ENCODE results near the gene TBC1D5. TPM values are rescaled to one million over a fixed set of nuclear protein-coding genes. Genes with fewer than 3 reads are reported as not detected.
"Not testable (repeated sequence)": the region's sequence is repeated elsewhere in the genome, so short reads cannot be mapped to it uniquely, and the experiment has no call there.

Gene TBC1D5
- total RNA-seq, 3 donors from 2014 or later: 70.1 to 109 (median 90.1) TPM

DNA sequence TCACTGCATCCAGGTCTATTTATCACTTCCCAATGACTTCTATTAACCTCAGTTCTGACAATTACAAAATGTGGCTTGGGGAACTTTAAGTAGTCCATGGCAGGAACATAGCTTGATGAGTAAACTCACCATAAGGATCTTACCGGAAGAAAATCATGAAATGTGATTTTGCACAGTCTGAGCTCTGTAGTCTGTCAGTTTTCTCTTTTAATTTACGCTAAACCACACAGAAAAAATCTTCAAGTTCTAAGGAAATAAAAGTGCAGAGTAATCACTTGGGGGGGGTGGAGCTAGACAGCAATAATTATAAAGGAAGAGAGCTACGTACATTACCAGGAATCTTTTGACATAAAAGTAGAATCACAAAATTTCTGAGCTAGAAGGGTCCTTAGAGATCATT is 9.2 kb downstream of the TBC1D5 start:
- no peak overlapping the region for H3K27ac ChIP-seq
- no peaks in the 10 kb centered on the region for H3K4me1 ChIP-seq
- H3K27me3 ChIP-seq: no peaks in the 10 kb centered on the region
- intact Hi-C loops (cut with DNase I; ENCODE audit: low total_unique reads): no loop called here
- TF ChIP-seq POLR2AphosphoS5 (IDR thresholded peaks at IDR 0.05) (no peak), POLR2A (IDR thresholded peaks at IDR 0.05) (no peak)
- TF ChIP-seq, protein P1, sequence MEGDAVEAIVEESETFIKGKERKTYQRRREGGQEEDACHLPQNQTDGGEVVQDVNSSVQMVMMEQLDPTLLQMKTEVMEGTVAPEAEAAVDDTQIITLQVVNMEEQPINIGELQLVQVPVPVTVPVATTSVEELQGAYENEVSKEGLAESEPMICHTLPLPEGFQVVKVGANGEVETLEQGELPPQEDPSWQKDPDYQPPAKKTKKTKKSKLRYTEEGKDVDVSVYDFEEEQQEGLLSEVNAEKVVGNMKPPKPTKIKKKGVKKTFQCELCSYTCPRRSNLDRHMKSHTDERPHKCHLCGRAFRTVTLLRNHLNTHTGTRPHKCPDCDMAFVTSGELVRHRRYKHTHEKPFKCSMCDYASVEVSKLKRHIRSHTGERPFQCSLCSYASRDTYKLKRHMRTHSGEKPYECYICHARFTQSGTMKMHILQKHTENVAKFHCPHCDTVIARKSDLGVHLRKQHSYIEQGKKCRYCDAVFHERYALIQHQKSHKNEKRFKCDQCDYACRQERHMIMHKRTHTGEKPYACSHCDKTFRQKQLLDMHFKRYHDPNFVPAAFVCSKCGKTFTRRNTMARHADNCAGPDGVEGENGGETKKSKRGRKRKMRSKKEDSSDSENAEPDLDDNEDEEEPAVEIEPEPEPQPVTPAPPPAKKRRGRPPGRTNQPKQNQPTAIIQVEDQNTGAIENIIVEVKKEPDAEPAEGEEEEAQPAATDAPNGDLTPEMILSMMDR (IDR thresholded peaks at IDR 0.05): no peak
- DNase-seq (ENCODE audit: low spot score in 2 of 2): no peak
- no peak overlapping the region for H3K4me3 ChIP-seq
- H3K9me3 ChIP-seq: no peaks in the 10 kb centered on the region
- no peaks in the 10 kb centered on the region for H3K36me3 ChIP-seq

DNA sequence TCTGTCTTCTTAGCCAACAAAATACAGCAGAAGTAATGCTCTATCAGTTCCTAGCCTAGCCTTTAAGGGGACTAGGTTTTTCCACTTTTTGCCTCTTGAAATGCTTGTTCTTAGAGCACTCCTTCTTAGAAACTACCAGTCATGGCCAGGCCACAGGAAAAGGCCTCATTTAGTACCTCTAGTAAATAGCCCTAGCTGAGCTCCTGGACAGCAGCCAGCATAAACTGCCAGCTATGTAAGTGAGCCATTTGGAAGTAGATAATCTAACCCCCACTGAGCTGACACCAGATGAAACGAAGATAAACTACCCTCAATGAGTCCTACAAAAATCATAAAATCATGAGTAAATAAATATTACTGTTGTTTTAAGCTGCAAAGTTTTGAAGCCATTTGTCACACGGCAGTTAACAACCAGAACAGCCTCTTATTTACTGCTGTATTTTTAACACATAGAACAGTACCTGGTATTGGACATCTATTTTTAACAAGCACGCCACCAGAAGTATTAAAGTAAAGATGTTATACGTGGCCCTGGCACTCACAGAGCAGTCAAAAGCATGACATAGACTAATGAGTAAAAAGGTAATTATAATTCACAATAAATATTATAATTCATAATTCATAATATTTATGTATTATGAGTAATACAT is 12.0 kb downstream of the TBC1D5 start:
- Histone ChIP-seq H3K27me3 (no peaks in the 10 kb centered on the region), H3K4me1 (no peaks in the 10 kb centered on the region), H3K4me3 (no peak overlapping the region), H3K27ac (no peak overlapping the region), H3K9me3 (no peaks in the 10 kb centered on the region), H3K36me3 (no peaks in the 10 kb centered on the region)
- no peak for TF ChIP-seq POLR2A (IDR thresholded peaks at IDR 0.05)
- TF ChIP-seq, protein P1 (IDR thresholded peaks at IDR 0.05): no peak
- TF ChIP-seq POLR2AphosphoS5 (IDR thresholded peaks at IDR 0.05): no peak
- intact Hi-C loops (cut with DNase I; ENCODE audit: low total_unique reads): no loop called here
- no peak for DNase-seq (ENCODE audit: low spot score in 2 of 2)

DNA sequence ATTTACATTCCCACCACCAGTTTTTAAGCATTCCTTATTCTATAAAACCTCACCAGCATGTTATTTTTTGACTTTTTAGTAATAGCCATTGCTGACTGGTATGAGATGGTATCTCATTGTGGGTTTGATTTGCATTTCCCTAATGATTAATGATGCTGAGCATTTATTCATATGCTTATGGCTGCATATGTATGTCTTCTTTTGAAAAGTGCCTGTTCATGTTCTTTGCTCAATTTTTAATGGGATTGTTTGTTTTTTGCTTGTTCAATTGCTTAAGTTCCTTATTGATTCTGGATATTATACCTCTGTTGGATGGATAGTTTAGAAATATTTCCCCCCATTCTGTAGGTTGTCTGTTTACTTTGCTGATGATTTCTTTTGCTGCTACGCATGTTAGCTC is 16.1 kb downstream of the TBC1D5 start:
- no peak overlapping the region for H3K4me3 ChIP-seq
- intact Hi-C loops (cut with DNase I; ENCODE audit: low total_unique reads): no loop called here
- no peaks in the 10 kb centered on the region for H3K4me1 ChIP-seq
- H3K27me3 ChIP-seq: no peaks in the 10 kb centered on the region
- DNase-seq (ENCODE audit: low spot score in 2 of 2): no peak
- TF ChIP-seq, protein P1 (IDR thresholded peaks at IDR 0.05): no peak
- TF ChIP-seq POLR2A (IDR thresholded peaks at IDR 0.05): no peak
- no peak for TF ChIP-seq POLR2AphosphoS5 (IDR thresholded peaks at IDR 0.05)
- no peaks in the 10 kb centered on the region for H3K9me3 ChIP-seq
- no peak overlapping the region for H3K27ac ChIP-seq
- H3K36me3 ChIP-seq: no peaks in the 10 kb centered on the region

DNA sequence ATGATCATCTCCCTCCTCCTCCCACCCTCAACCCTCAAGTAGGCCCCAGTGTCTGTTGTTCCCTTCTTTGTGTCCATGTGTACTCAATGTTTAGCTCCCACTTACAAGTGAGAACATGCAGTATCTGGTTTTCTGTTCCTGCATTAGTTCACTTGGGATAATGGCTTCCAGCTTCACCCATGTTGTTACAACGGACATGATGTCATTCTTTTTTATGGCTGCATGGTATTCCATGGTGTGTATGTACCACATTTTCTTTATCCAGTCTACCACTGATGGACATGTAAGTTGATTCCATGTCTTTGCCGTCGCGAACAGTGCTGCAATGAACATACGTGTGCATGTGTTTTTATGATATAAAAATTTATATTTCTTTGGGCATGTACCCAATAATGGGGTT is 16.6 kb downstream of the TBC1D5 start:
- H3K9me3 ChIP-seq; H3K4me1 ChIP-seq; H3K27ac ChIP-seq; H3K27me3 ChIP-seq; H3K36me3 ChIP-seq; H3K4me3 ChIP-seq; intact Hi-C loops (cut with DNase I; ENCODE audit: low total_unique reads); DNase-seq (ENCODE audit: low spot score in 2 of 2): not testable (repeated sequence)

DNA sequence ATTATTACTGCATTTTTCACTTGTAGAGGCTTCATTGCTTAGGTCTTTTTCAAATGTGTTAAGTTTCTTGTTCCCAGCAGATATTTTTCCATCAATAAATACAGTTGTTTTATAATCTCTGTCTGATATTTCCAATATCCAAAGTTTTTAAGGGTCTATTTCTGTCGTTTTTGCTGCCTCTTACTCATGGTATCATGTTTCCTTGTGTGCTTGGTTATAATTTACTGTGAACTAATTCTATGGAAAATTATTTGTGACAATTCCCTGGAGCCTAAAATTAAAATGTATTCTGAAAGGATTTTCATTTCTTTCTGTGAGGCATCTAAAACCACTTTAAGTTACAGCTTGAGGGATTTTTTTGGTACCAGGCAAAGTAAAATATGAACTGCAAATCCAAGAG is 17.5 kb downstream of the TBC1D5 start:
- H3K4me3 ChIP-seq: no peak overlapping the region
- H3K27ac ChIP-seq: no peak overlapping the region
- no peaks in the 10 kb centered on the region for H3K9me3 ChIP-seq
- H3K4me1 ChIP-seq: no peaks in the 10 kb centered on the region
- no peaks in the 10 kb centered on the region for H3K36me3 ChIP-seq
- intact Hi-C loops (cut with DNase I; ENCODE audit: low total_unique reads): no loop called here
- H3K27me3 ChIP-seq: no peaks in the 10 kb centered on the region
- DNase-seq (ENCODE audit: low spot score in 2 of 2): no peak
- TF ChIP-seq, protein P1 (IDR thresholded peaks at IDR 0.05): no peak
- no peak for TF ChIP-seq POLR2A (IDR thresholded peaks at IDR 0.05)
- TF ChIP-seq POLR2AphosphoS5 (IDR thresholded peaks at IDR 0.05): no peak

DNA sequence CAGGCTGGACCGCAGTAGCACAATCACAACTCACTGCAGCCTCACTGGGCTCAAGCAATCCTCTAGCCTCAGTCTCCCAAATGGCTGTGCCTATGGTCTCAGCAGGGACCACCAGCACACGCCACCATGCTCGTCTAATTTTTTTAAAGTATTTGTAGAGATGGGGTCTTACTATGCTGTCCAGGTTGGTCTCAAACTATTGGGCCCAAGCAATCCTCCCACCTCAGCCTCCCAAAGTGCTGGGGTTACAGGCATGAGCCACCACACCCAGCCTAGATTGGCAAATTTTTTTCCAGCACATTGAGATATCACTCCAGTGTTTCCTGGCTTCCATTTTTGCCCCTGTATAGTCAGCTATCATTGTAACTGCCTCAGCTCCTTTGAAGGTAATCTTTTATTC is 18.3 kb downstream of the TBC1D5 start:
- no peak overlapping the region for H3K4me3 ChIP-seq
- no peaks in the 10 kb centered on the region for H3K36me3 ChIP-seq
- no peak for DNase-seq (ENCODE audit: low spot score in 2 of 2)
- H3K27ac ChIP-seq: no peak overlapping the region
- TF ChIP-seq POLR2AphosphoS5 (IDR thresholded peaks at IDR 0.05) (no peak), POLR2A (IDR thresholded peaks at IDR 0.05) (no peak)
- TF ChIP-seq, protein P1 (IDR thresholded peaks at IDR 0.05): no peak
- no peaks in the 10 kb centered on the region for H3K9me3 ChIP-seq
- intact Hi-C loops (cut with DNase I; ENCODE audit: low total_unique reads): no loop called here
- H3K4me1 ChIP-seq: no peaks in the 10 kb centered on the region
- H3K27me3 ChIP-seq: no peaks in the 10 kb centered on the region

All from breast epithelium (tissue), 4 donors.